Sigmoid colon (tissue), 4 donors: ENCODE data around the gene MYO18B.

ENCODE experiments used
- CTCF ChIP-seq, 4 experiments: fragments of 450-650 bp in 3 of 4; fragments of 200-600 bp in 1 of 4; IDR thresholded peaks; one replicate each; pipeline ENCODE4 v1.5.1; 2016 to 2019; ENCODE audit warnings: antibody characterized with exemption in 4 of 4, mild to moderate bottlenecking in 3 of 4, moderate library complexity in 2 of 4
- POLR2A ChIP-seq, 2 donors: fragments of 450-650 bp; IDR thresholded peaks; one replicate each; pipeline ENCODE4 v1.6.1; 2016; ENCODE audit warnings: antibody characterized with exemption in 2 of 2, mild to moderate bottlenecking in 2 of 2, moderate library complexity in 2 of 2
- POLR2AphosphoS5 ChIP-seq, 4 donors: sonication (generic); formaldehyde crosslinking; IDR thresholded peaks; one replicate each; pipeline ENCODE4 v1.6.1; 2017; ENCODE audit warnings: antibody characterized with exemption in 4 of 4

GRCh38 chr22:25964961-25965730, 223.2 kb downstream of the MYO18B start:
- no peak for TF ChIP-seq POLR2A (IDR thresholded peaks at IDR 0.05)
- no peak for TF ChIP-seq CTCF (IDR thresholded peaks at IDR 0.05)
- no peak for TF ChIP-seq POLR2AphosphoS5 (IDR thresholded peaks at IDR 0.05)
